Sigmoid colon (tissue), 4 donors: ENCODE data around the gene ATG4B.

ENCODE experiments used
- CTCF ChIP-seq, 4 experiments: fragments of 450-650 bp in 3 of 4; fragments of 200-600 bp in 1 of 4; IDR thresholded peaks; one replicate each; pipeline ENCODE4 v1.5.1; 2016 to 2019; ENCODE audit warnings: antibody characterized with exemption in 4 of 4, mild to moderate bottlenecking in 3 of 4, moderate library complexity in 2 of 4
- EP300 ChIP-seq, 4 donors: sonication (generic); formaldehyde crosslinking; IDR thresholded peaks; one replicate each; pipeline ENCODE4 v1.6.1; 2017; ENCODE audit warnings: antibody characterized with exemption in 4 of 4
- POLR2A ChIP-seq, 2 donors: fragments of 450-650 bp; IDR thresholded peaks; one replicate each; pipeline ENCODE4 v1.6.1; 2016; ENCODE audit warnings: antibody characterized with exemption in 2 of 2, mild to moderate bottlenecking in 2 of 2, moderate library complexity in 2 of 2
- POLR2AphosphoS5 ChIP-seq, 4 donors: sonication (generic); formaldehyde crosslinking; IDR thresholded peaks; one replicate each; pipeline ENCODE4 v1.6.1; 2017; ENCODE audit warnings: antibody characterized with exemption in 4 of 4

GRCh38 chr2:241611062-241611461, 26.4 kb upstream of the ATG4B start:
- no peak for TF ChIP-seq POLR2A (IDR thresholded peaks at IDR 0.05)
- no peak for TF ChIP-seq CTCF (IDR thresholded peaks at IDR 0.05)
- TF ChIP-seq POLR2AphosphoS5 (IDR thresholded peaks at IDR 0.05) = no peak
- TF ChIP-seq EP300 (IDR thresholded peaks at IDR 0.05) = no peak
